KMS-11 (cell line): ENCODE measurements around the gene PPP2R3B.

Experiments
- H2AFZ ChIP-seq: fragments of 200-600 bp; sonication (generic); 2 replicates; pipeline ENCODE4 v1.6.1; 2016; ENCODE audit warnings: antibody characterized with exemption, mixed run types, low read depth
- H3K27ac ChIP-seq: fragments of 200-600 bp; sonication (generic); 2 replicates; pipeline ENCODE4 v1.6.1; 2016; ENCODE audit warnings: mild to moderate bottlenecking, mixed run types
- H3K27me3 ChIP-seq: fragments of 200-600 bp; sonication (generic); 2 replicates; pipeline ENCODE4 v1.6.1; 2017; ENCODE audit warnings: mild to moderate bottlenecking, low read depth, mixed run types, moderate library complexity; ENCODE audit not compliant: insufficient read depth
- H3K36me3 ChIP-seq: fragments of 200-600 bp; sonication (generic); 2 replicates; pipeline ENCODE4 v1.6.1; 2017; ENCODE audit warnings: mild to moderate bottlenecking, mixed run types; ENCODE audit not compliant: insufficient read depth
- H3K4me1 ChIP-seq: fragments of 200-600 bp; sonication (generic); 2 replicates; pipeline ENCODE4 v1.6.1; 2016; ENCODE audit warnings: mild to moderate bottlenecking, low read depth, mixed run types; ENCODE audit not compliant: poor library complexity, severe bottlenecking
- H3K4me2 ChIP-seq: fragments of 200-600 bp; sonication (generic); 2 replicates; pipeline ENCODE4 v1.7.0; 2016; ENCODE audit warnings: mild to moderate bottlenecking, mixed run types
- H3K4me3 ChIP-seq: fragments of 200-600 bp; sonication (generic); IDR thresholded peaks from 2 replicates; pipeline ENCODE4 v1.6.1; 2017; ENCODE audit warnings: low read depth, low read length, mixed read lengths; ENCODE audit not compliant: insufficient read depth
- H3K79me2 ChIP-seq: fragments of 200-600 bp; sonication (generic); 2 replicates; pipeline ENCODE4 v1.6.1; 2016; ENCODE audit warnings: low read depth, mixed run types; ENCODE audit not compliant: insufficient read depth
- H3K9ac ChIP-seq: fragments of 200-600 bp; sonication (generic); 2 replicates; pipeline ENCODE4 v1.6.1; 2016; ENCODE audit warnings: mild to moderate bottlenecking, mixed run types
- H4K20me1 ChIP-seq: fragments of 200-600 bp; sonication (generic); 2 replicates; pipeline ENCODE4 v1.6.1; 2016; ENCODE audit warnings: mild to moderate bottlenecking, mixed run types; ENCODE audit not compliant: insufficient read depth
- CTCF ChIP-seq: fragments of 200-600 bp; sonication (generic); conservative IDR thresholded peaks from 2 replicates; pipeline ENCODE4 v1.6.1; 2017; ENCODE audit warnings: low read depth, mild to moderate bottlenecking, antibody characterized with exemption, low read length, moderate library complexity, mixed read lengths

The PPP2R3B gene

GRCh38 chrX:292900-293897, 93.5 kb downstream of the PPP2R3B start:
- H2AFZ ChIP-seq = no peak overlapping the region
- H3K4me1 ChIP-seq = no peaks in the 10 kb centered on the region
- no peak overlapping the region for H3K4me2 ChIP-seq
- no peak overlapping the region for H3K4me3 ChIP-seq
- no peaks in the 10 kb centered on the region for H3K79me2 ChIP-seq
- no peaks in the 10 kb centered on the region for H3K27me3 ChIP-seq
- H3K36me3 ChIP-seq = no peaks in the 10 kb centered on the region
- no peaks in the 10 kb centered on the region for H4K20me1 ChIP-seq
- TF ChIP-seq CTCF = no peak
- H3K9ac ChIP-seq = no peak overlapping the region
- no peak overlapping the region for H3K27ac ChIP-seq

- Histone ChIP-seq H3K36me3 (no peaks in the 10 kb centered on the region), H3K27me3 (no peaks in the 10 kb centered on the region), H4K20me1 (no peaks in the 10 kb centered on the region), H3K27ac (no peak overlapping the region), H3K9ac (no peak overlapping the region), H2AFZ (no peak overlapping the region), H3K79me2 (no peaks in the 10 kb centered on the region), H3K4me2 (no peak overlapping the region), H3K4me1 (no peaks in the 10 kb centered on the region), H3K4me3 (no peak overlapping the region)
- TF ChIP-seq CTCF = no peak
Observed at GRCh38 chrX:291411-291901, 95.3 kb downstream of the PPP2R3B start.

- Histone ChIP-seq H3K27me3 (no peaks in the 10 kb centered on the region), H3K36me3 (no peaks in the 10 kb centered on the region), H2AFZ (no peak overlapping the region), H3K9ac (no peak overlapping the region), H4K20me1 (no peaks in the 10 kb centered on the region), H3K79me2 (no peaks in the 10 kb centered on the region), H3K4me3 (no peak overlapping the region), H3K4me1 (no peaks in the 10 kb centered on the region), H3K27ac (no peak overlapping the region), H3K4me2 (no peak overlapping the region)
- no peak for TF ChIP-seq CTCF
Observed at GRCh38 chrX:290476-291166, 96.1 kb downstream of the PPP2R3B start.

GRCh38 chrX:288561-288991, 98.1 kb downstream of the PPP2R3B start:
- no peak overlapping the region for H3K9ac ChIP-seq
- H3K27me3 ChIP-seq = no peaks in the 10 kb centered on the region
- no peaks in the 10 kb centered on the region for H3K4me1 ChIP-seq
- no peak overlapping the region for H2AFZ ChIP-seq
- no peak for TF ChIP-seq CTCF
- H3K4me2 ChIP-seq = no peak overlapping the region
- H3K4me3 ChIP-seq = no peak overlapping the region
- H3K36me3 ChIP-seq = no peaks in the 10 kb centered on the region
- no peaks in the 10 kb centered on the region for H4K20me1 ChIP-seq
- no peaks in the 10 kb centered on the region for H3K79me2 ChIP-seq
- H3K27ac ChIP-seq = no peak overlapping the region
